ENCODE results near the gene CNGB1.
A peak's percentile ranks its signal among the peaks of the same experiment; 100 is the strongest.
"Not testable (repeated sequence)": the region's sequence is repeated elsewhere in the genome, so short reads cannot be mapped to it uniquely, and the experiment has no call there.

Gene CNGB1

DNA sequence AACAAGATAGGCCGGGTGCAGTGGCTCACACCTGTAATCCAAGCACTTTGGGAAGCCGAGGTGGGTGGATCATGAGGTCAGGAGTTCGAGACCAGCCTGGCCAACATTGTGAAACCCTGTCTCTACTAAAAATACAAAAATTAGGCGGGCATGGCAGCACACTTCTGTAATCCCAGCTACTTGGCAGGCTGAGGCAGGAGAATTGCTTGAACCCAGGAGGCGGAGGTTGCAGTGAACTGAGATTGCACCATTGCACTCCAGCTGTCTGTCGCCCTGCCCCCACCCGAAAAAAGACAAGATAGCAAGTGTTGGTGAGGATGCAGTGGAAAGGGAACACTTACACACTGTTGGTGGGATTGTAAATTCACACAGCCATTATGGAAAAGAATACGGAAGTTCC lies 27.5 kb downstream of the CNGB1 start:
- H3K4me2 ChIP-seq (ENCODE audit: insufficient read depth, low read length, poor library complexity, severe bottlenecking); DNase-seq (ENCODE audit: low spot score); H3K27ac ChIP-seq (replicated peaks; ENCODE audit: low read length); H3K14ac ChIP-seq (ENCODE audit: low read length); H3K23ac ChIP-seq (ENCODE audit: low read depth, low read length, poor library complexity); H3K18ac ChIP-seq (ENCODE audit: low read length); H3K4me1 ChIP-seq (ENCODE audit: control insufficient read depth in 2 of 2, insufficient read depth in 1 of 2, low read depth in 1 of 2, low read length in 2 of 2); H3K9me3 ChIP-seq (replicated peaks in 1 of 2; ENCODE audit: control insufficient read depth in 2 of 2, insufficient read depth in 1 of 2, low read depth in 1 of 2, low read length in 2 of 2); H2BK5ac ChIP-seq (ENCODE audit: low read length); H2AFZ ChIP-seq (ENCODE audit: low read length); H2BK120ac ChIP-seq (ENCODE audit: low read depth, low read length); H2BK12ac ChIP-seq (ENCODE audit: low read length); H4K91ac ChIP-seq (ENCODE audit: low read depth, low read length, poor library complexity); H3K4me3 ChIP-seq (ENCODE audit: low read length in 2 of 2); H4K8ac ChIP-seq (ENCODE audit: low read depth, low read length); H2BK15ac ChIP-seq (ENCODE audit: low read length); H3K9ac ChIP-seq (ENCODE audit: low read depth, low read length, poor library complexity); H3K4ac ChIP-seq (ENCODE audit: low read length); H3K79me1 ChIP-seq (ENCODE audit: low read depth, low read length); H3K36me3 ChIP-seq (replicated peaks in 1 of 2; ENCODE audit: control insufficient read depth in 2 of 2, insufficient read depth in 2 of 2, low read length in 2 of 2); H2AK5ac ChIP-seq (ENCODE audit: low read depth, low read length): not testable (repeated sequence)
- no CpG with 5 or more reads among the region's 8 CpGs for WGBS, 2 donors (ENCODE audit: extremely low coverage in 2 of 2, insufficient read length in 2 of 2, insufficient replicate concordance in 1 of 2)
- H3K27me3 ChIP-seq (ENCODE audit: control insufficient read depth in 3 of 3, insufficient read depth in 3 of 3, low read depth in 1 of 3, low read length in 3 of 3): peaks cover 0 to 13% (median 0%) of the 10 kb centered on the region in 3 experiments

DNA sequence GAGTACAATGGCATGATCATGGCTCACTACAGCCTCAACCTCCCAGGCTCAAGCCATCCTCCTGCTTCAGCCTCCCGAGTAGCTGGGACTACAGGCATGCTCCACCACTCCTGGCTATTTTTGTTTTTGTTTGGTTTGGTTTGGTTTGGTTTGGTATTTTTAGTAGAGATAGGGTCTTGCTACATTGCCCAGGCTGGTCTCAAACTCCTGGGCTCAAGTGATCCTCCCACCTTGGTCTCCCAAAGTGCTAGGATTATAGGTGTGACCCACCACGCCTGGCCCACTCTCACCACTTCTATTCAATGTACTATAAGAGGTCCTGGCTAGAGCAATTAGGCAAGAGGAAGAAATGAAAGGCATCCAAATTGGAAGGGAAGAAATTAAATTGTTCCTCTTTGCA lies 29.0 kb downstream of the CNGB1 start:
- not testable (repeated sequence) for H3K4me2 ChIP-seq (ENCODE audit: insufficient read depth, low read length, poor library complexity, severe bottlenecking); H3K4me1 ChIP-seq (ENCODE audit: control insufficient read depth in 2 of 2, insufficient read depth in 1 of 2, low read depth in 1 of 2, low read length in 2 of 2); H2BK120ac ChIP-seq (ENCODE audit: low read depth, low read length); H2BK12ac ChIP-seq (ENCODE audit: low read length); H3K27ac ChIP-seq (replicated peaks; ENCODE audit: low read length); H4K8ac ChIP-seq (ENCODE audit: low read depth, low read length); H3K23ac ChIP-seq (ENCODE audit: low read depth, low read length, poor library complexity); H2BK5ac ChIP-seq (ENCODE audit: low read length); H3K79me1 ChIP-seq (ENCODE audit: low read depth, low read length); DNase-seq (ENCODE audit: low spot score); H3K18ac ChIP-seq (ENCODE audit: low read length); H2AK5ac ChIP-seq (ENCODE audit: low read depth, low read length); H3K9me3 ChIP-seq (replicated peaks in 1 of 2; ENCODE audit: control insufficient read depth in 2 of 2, insufficient read depth in 1 of 2, low read depth in 1 of 2, low read length in 2 of 2); H4K91ac ChIP-seq (ENCODE audit: low read depth, low read length, poor library complexity); H3K4ac ChIP-seq (ENCODE audit: low read length); H3K9ac ChIP-seq (ENCODE audit: low read depth, low read length, poor library complexity); H3K36me3 ChIP-seq (replicated peaks in 1 of 2; ENCODE audit: control insufficient read depth in 2 of 2, insufficient read depth in 2 of 2, low read length in 2 of 2); H3K4me3 ChIP-seq (ENCODE audit: low read length in 2 of 2); H3K14ac ChIP-seq (ENCODE audit: low read length); H2AFZ ChIP-seq (ENCODE audit: low read length); H2BK15ac ChIP-seq (ENCODE audit: low read length)
- peaks cover 0 to 17% (median 0%) of the 10 kb centered on the region in 3 experiments for H3K27me3 ChIP-seq (ENCODE audit: control insufficient read depth in 3 of 3, insufficient read depth in 3 of 3, low read depth in 1 of 3, low read length in 3 of 3)
- WGBS, 2 donors (ENCODE audit: extremely low coverage in 2 of 2, insufficient read length in 2 of 2, insufficient replicate concordance in 1 of 2): no CpG with 5 or more reads among the region's 2 CpGs

DNA sequence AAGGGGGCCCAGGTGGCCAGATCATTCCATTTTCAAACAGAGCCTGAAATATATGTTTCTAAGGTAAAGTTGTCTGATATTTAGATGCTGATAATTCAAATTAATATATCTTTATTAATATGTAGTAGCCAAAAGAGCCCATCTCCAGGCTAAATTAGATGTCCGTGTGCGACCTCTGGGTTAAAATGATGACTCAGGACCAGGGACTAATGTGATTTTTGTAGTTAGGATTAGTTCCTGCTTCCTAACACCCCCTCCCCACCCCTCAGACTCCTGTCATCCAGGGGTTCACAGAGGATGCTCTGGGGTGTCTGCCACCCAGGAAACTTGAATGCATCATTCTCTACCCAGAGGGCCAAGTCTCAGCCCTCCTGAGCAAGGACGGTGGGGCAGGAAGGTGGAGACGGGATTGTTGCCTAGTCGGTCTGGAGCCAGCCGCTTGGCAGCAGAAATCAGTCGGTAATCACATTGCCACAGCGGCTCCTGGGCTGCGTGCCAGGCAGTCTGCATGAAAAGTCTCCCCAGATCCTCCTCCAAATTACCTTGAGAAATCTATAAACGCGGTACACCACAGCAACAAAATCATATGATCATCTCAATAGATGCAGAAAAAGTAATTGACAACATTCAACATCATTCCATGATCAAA lies 29.8 kb downstream of the CNGB1 start:
- Histone ChIP-seq H3K9ac (ENCODE audit: low read depth, low read length, poor library complexity) (peak overlapping the region; percentile 63), H2BK15ac (ENCODE audit: low read length) (no peak overlapping the region), H4K91ac (ENCODE audit: low read depth, low read length, poor library complexity) (no peak overlapping the region), H2BK5ac (ENCODE audit: low read length) (no peak overlapping the region), H2AK5ac (ENCODE audit: low read depth, low read length) (peak overlapping the region; percentile 44), H2BK12ac (ENCODE audit: low read length) (no peak overlapping the region), H3K27me3 (ENCODE audit: control insufficient read depth in 3 of 3, insufficient read depth in 3 of 3, low read depth in 1 of 3, low read length in 3 of 3) (peaks cover 0 to 20% (median 0%) of the 10 kb centered on the region in 3 experiments), H3K18ac (ENCODE audit: low read length) (peak overlapping the region; percentile 13), H3K4ac (ENCODE audit: low read length) (no peak overlapping the region), H3K4me1 (ENCODE audit: control insufficient read depth in 2 of 2, insufficient read depth in 1 of 2, low read depth in 1 of 2, low read length in 2 of 2) (no peaks in the 10 kb centered on the region), H3K14ac (ENCODE audit: low read length) (no peak overlapping the region), H2AFZ (ENCODE audit: low read length) (no peak overlapping the region), H3K27ac (replicated peaks; ENCODE audit: low read length) (no peak overlapping the region), H3K9me3 (replicated peaks in 1 of 2; ENCODE audit: control insufficient read depth in 2 of 2, insufficient read depth in 1 of 2, low read depth in 1 of 2, low read length in 2 of 2) (no peaks in the 10 kb centered on the region), H3K36me3 (replicated peaks in 1 of 2; ENCODE audit: control insufficient read depth in 2 of 2, insufficient read depth in 2 of 2, low read length in 2 of 2) (no peaks in the 10 kb centered on the region), H3K4me3 (ENCODE audit: low read length in 2 of 2) (no peak overlapping the region), H3K79me1 (ENCODE audit: low read depth, low read length) (no peaks in the 10 kb centered on the region), H4K8ac (ENCODE audit: low read depth, low read length) (no peak overlapping the region), H3K4me2 (ENCODE audit: insufficient read depth, low read length, poor library complexity, severe bottlenecking) (no peak overlapping the region), H2BK120ac (ENCODE audit: low read depth, low read length) (no peak overlapping the region), H3K23ac (ENCODE audit: low read depth, low read length, poor library complexity) (no peak overlapping the region)
- no CpG with 5 or more reads among the region's 11 CpGs for WGBS, 2 donors (ENCODE audit: extremely low coverage in 2 of 2, insufficient read length in 2 of 2, insufficient replicate concordance in 1 of 2)
- DNase-seq (ENCODE audit: low spot score): no peak

DNA sequence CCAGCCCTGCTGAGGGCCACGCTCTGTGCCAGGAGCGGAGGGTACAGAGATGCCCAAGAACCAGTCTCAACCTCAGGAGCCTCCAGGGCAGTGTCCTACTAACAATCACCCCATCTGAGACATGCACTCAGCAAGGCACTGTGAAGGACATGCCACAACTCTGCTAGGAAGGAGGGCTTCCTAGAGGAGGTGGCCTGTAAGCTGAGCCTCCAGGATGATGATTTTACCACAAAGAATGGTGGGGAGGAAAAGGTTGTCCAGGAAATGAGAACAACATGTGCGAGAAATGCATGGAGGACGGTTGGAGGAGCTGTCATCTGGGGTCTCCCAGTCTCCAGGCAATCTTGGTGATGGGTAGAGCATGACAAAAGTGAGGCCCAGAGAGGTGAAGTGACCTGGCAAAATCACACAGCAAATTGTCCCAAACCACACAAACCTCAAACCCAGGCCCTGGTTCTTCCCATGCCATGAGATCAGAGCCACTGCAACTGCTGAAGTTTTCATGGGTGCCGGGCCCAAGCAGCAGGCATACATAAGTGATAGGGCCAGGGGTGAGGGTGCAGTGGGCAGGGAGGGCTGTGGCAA lies 30.5 kb downstream of the CNGB1 start:
- Histone ChIP-seq H2AK5ac (ENCODE audit: low read depth, low read length) (peak overlapping the region; percentile 23), H2BK15ac (ENCODE audit: low read length) (peak overlapping the region; percentile 46), H4K8ac (ENCODE audit: low read depth, low read length) (no peak overlapping the region), H2AFZ (ENCODE audit: low read length) (no peak overlapping the region), H3K4me2 (ENCODE audit: insufficient read depth, low read length, poor library complexity, severe bottlenecking) (no peak overlapping the region), H3K14ac (ENCODE audit: low read length) (no peak overlapping the region), H3K27ac (replicated peaks; ENCODE audit: low read length) (no peak overlapping the region), H3K18ac (ENCODE audit: low read length) (peak overlapping the region; percentile 19), H2BK12ac (ENCODE audit: low read length) (no peak overlapping the region), H3K23ac (ENCODE audit: low read depth, low read length, poor library complexity) (no peak overlapping the region), H3K36me3 (replicated peaks in 1 of 2; ENCODE audit: control insufficient read depth in 2 of 2, insufficient read depth in 2 of 2, low read length in 2 of 2) (no peaks in the 10 kb centered on the region), H2BK5ac (ENCODE audit: low read length) (no peak overlapping the region), H3K9me3 (replicated peaks in 1 of 2; ENCODE audit: control insufficient read depth in 2 of 2, insufficient read depth in 1 of 2, low read depth in 1 of 2, low read length in 2 of 2) (no peaks in the 10 kb centered on the region), H3K27me3 (ENCODE audit: control insufficient read depth in 3 of 3, insufficient read depth in 3 of 3, low read depth in 1 of 3, low read length in 3 of 3) (peaks cover 0 to 20% (median 0%) of the 10 kb centered on the region in 3 experiments), H3K4me1 (ENCODE audit: control insufficient read depth in 2 of 2, insufficient read depth in 1 of 2, low read depth in 1 of 2, low read length in 2 of 2) (no peaks in the 10 kb centered on the region), H3K79me1 (ENCODE audit: low read depth, low read length) (no peaks in the 10 kb centered on the region), H4K91ac (ENCODE audit: low read depth, low read length, poor library complexity) (no peak overlapping the region), H3K4me3 (ENCODE audit: low read length in 2 of 2) (no peak overlapping the region), H3K4ac (ENCODE audit: low read length) (no peak overlapping the region), H2BK120ac (ENCODE audit: low read depth, low read length) (no peak overlapping the region), H3K9ac (ENCODE audit: low read depth, low read length, poor library complexity) (no peak overlapping the region)
- no peak for DNase-seq (ENCODE audit: low spot score)
- WGBS, 2 donors (ENCODE audit: extremely low coverage in 2 of 2, insufficient read length in 2 of 2, insufficient replicate concordance in 1 of 2): no CpG with 5 or more reads among the region's 5 CpGs
